ENCODE results near the gene LRRC46.

GRCh38 chr17:47812146-47812920, 19.1 kb upstream of the LRRC46 start:
- TF ChIP-seq CTCF (IDR thresholded peaks at IDR 0.05; ENCODE audit: low read depth, low read length), result no peak
- no peak for TF ChIP-seq MYC (IDR thresholded peaks at IDR 0.05; ENCODE audit: low read depth, low read length)

Data from NB4 (cell line).